ENCODE measurements around the gene CLHC1. TPM values are rescaled to one million over a fixed set of nuclear protein-coding genes. Genes with fewer than 3 reads are reported as not detected.

The CLHC1 gene
- total RNA-seq, 1 experiment from 2014 or later = 9.2 TPM

GRCh38 chr2:55152475-55153412, 79.3 kb downstream of the CLHC1 start:
- Histone ChIP-seq H3T11ph (ENCODE audit: low read length) (no peak overlapping the region), H2BK5ac (ENCODE audit: insufficient read length, low read length) (no peak overlapping the region), H3K14ac (ENCODE audit: insufficient read depth, low read length) (no peak overlapping the region), H3K4me2 (ENCODE audit: insufficient read depth, insufficient read length, low read length) (no peak overlapping the region), H2BK120ac (ENCODE audit: low read depth, low read length, poor library complexity, severe bottlenecking) (no peak overlapping the region), H3K23me2 (ENCODE audit: insufficient read length, low read depth, low read length, poor library complexity, severe bottlenecking) (no peaks in the 10 kb centered on the region), H4K91ac (ENCODE audit: insufficient read length, low read depth, low read length) (no peak overlapping the region), H3K4me1 (ENCODE audit: insufficient read depth, low read length) (no peaks in the 10 kb centered on the region), H2BK12ac (ENCODE audit: insufficient read length, low read depth, low read length) (no peak overlapping the region), H2AK5ac (ENCODE audit: insufficient read length, low read length) (no peak overlapping the region), H3K79me2 (ENCODE audit: insufficient read depth, low read length) (no peaks in the 10 kb centered on the region), H3K4ac (ENCODE audit: low read depth, low read length) (no peak overlapping the region), H3K27me3 (ENCODE audit: insufficient read depth, low read length) (no peaks in the 10 kb centered on the region), H3K23ac (ENCODE audit: insufficient read length, low read depth, low read length) (no peak overlapping the region), H3K79me1 (ENCODE audit: insufficient read depth, low read depth, low read length, poor library complexity, severe bottlenecking) (no peaks in the 10 kb centered on the region), H2BK20ac (ENCODE audit: low read depth, low read length, poor library complexity, severe bottlenecking) (no peak overlapping the region), H3K9ac (ENCODE audit: extremely low read depth, insufficient read length, low read length) (no peak overlapping the region), H2BK15ac (ENCODE audit: low read depth, low read length) (no peak overlapping the region), H4K8ac (replicated peaks; ENCODE audit: insufficient read length, low read depth, low read length) (no peak overlapping the region), H3K18ac (ENCODE audit: insufficient read length, low read depth, low read length) (no peak overlapping the region), H3K56ac (ENCODE audit: insufficient read length, low read depth, low read length) (no peak overlapping the region), H3K9me3 (ENCODE audit: control insufficient read depth, low read depth, low read length) (no peaks in the 10 kb centered on the region), H4K20me1 (ENCODE audit: control insufficient read depth, insufficient read depth, insufficient read length) (no peaks in the 10 kb centered on the region), H4K5ac (ENCODE audit: insufficient read length, low read depth, low read length) (no peak overlapping the region), H2AFZ (ENCODE audit: low read length) (no peak overlapping the region), H3K27ac (ENCODE audit: insufficient read length, low read depth, low read length) (no peak overlapping the region)
- H3K4me1 Mint-ChIP-seq = peaks cover 35 to 41% of the 10 kb centered on the region in 2 experiments
- H3K27me3 Mint-ChIP-seq (ENCODE audit: low read depth) = no peaks in the 10 kb centered on the region
- no peaks in the 10 kb centered on the region for H3K9me3 Mint-ChIP-seq
- no CpG with 5 or more reads among the region's 14 CpGs for WGBS (ENCODE audit: extremely low coverage, insufficient read length, low lambda C conversion rate)
- H3K27ac Mint-ChIP-seq = no peak overlapping the region
- DNase-seq = no peak
- no peak for TF ChIP-seq CTCF (conservative IDR thresholded peaks at IDR 0.05)
- no peak overlapping the region for H3K4me3 Mint-ChIP-seq
- no peaks in the 10 kb centered on the region for H3K36me3 Mint-ChIP-seq (ENCODE audit: insufficient read depth in 1 of 3, low read depth in 3 of 3)

Measured in H9 (cell line).